C4-2B (cell line): ENCODE data around the gene SOX8.

ENCODE experiments used
- H3K27ac ChIP-seq: fragments of 450-650 bp; 2 replicates; pipeline ENCODE4 v1.5.1; 2017
- ZFX ChIP-seq: fragments of 450-650 bp; IDR thresholded peaks from 2 replicates; pipeline ENCODE4 v1.6.1; 2017
- TF ChIP-seq, protein P1 (sequence below): fragments of 450-650 bp; conservative IDR thresholded peaks from 2 replicates; pipeline ENCODE4 v1.5.1; 2017; ENCODE audit warnings: mild to moderate bottlenecking

SOX8 gene

DNA sequence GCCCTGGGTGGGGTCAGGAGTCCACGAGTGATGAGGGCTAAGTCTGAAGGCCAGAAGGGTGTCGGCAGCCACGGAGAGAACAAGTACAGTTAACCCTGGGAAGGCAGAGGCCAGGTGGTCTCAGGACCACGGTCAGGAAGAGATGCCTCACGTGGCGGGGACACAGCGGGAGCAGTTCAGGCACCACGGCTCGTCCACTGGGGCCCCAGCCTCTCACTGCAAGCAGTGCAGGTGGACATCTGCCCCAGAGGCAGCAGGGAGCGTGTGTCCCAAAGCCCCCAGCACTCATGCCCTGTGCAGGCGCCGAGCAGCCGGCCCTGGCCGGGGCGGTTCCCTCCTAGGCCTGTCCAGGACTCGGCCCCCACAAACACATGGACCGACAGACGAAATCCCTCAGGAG, 15.5 kb upstream of the SOX8 start:
- TF ChIP-seq ZFX, result no peak
- peak overlapping the region; percentile 97; the same call in 1 of the 2 replicates for H3K27ac ChIP-seq

DNA sequence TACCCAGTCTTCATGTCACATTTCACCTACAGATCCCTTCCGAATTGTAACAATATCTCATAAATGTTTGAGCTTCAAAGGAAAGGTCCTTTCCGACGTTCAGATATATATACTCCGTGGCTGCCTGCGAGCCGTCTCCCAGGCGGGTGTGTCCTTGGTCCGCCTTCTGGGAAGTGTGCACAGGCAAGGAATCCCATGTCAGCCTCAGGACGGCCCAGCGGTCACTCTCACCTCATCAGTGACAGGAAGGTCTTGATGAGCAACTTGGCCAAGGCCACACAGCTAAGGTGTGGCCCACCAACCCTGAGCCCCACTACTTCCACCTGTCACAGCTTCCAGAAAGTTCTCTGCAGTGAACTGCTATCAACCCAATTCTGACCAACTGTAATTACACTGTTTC, 15.1 kb upstream of the SOX8 start:
- TF ChIP-seq, protein P1, sequence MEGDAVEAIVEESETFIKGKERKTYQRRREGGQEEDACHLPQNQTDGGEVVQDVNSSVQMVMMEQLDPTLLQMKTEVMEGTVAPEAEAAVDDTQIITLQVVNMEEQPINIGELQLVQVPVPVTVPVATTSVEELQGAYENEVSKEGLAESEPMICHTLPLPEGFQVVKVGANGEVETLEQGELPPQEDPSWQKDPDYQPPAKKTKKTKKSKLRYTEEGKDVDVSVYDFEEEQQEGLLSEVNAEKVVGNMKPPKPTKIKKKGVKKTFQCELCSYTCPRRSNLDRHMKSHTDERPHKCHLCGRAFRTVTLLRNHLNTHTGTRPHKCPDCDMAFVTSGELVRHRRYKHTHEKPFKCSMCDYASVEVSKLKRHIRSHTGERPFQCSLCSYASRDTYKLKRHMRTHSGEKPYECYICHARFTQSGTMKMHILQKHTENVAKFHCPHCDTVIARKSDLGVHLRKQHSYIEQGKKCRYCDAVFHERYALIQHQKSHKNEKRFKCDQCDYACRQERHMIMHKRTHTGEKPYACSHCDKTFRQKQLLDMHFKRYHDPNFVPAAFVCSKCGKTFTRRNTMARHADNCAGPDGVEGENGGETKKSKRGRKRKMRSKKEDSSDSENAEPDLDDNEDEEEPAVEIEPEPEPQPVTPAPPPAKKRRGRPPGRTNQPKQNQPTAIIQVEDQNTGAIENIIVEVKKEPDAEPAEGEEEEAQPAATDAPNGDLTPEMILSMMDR, result no peak
- no peak for TF ChIP-seq ZFX
- no peak overlapping the region; the same call in 1 of the 2 replicates for H3K27ac ChIP-seq

DNA sequence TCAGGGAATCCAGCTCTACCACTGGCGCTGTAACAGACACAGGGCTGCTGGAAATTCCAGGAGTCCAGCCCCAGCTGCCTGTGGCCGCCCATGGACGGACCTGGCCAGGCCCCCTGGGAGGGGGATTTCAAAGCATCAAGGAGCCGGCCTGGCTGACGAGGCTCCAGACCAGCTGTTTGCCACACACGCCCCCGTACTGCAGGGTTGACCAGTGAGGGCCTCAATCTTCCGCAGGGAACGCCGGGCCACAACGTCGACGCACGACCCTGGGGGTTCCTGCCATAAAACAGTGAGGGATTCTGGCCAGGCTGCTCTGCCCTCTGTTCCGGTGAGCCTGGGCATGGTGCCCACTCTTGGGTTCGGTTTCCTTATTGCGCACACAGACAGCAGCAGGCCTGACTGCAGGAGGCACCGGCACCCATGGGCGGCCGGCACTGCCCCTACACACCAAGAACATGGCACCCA, 14.5 kb upstream of the SOX8 start:
- no peak overlapping the region; the same call in 1 of the 2 replicates for H3K27ac ChIP-seq
- TF ChIP-seq, protein P1, result no peak
- TF ChIP-seq ZFX, result no peak

DNA sequence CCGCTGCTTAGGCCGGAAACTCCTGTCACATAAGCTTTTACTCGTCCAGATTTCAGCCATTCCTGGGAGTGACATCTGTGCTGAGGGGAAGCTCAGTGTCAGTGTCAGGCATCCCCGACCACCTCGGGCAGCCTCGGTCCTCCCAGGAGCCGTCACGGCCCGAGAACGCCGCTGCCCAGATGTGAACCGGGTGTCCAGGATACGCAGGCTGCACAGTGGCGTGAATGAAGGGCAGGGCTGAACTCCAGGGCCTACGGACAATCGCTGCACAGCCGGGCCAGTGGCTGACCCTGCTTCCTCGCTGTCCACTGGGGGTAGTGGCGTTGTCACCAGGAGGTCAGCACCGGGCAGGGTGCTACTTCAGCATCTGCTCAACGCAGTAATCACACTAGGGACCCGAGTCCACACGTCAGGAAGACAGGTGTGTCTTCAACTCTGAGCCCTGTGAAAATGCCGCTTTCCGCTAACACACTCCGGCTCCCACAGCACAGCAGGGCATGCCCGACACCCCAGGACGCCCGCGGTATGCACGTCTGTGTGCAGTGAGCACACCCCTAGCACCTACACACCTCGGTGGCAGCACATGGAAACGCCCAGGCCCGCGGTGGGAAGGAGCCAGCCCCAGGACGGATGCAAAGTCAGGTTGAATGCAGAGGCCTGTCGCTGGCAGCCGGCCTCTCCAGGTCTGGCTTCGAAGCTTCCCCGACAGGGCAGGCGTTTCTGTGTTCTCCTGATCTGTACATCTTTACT, 13.8 kb upstream of the SOX8 start:
- no peak for TF ChIP-seq ZFX
- TF ChIP-seq, protein P1, result no peak

DNA sequence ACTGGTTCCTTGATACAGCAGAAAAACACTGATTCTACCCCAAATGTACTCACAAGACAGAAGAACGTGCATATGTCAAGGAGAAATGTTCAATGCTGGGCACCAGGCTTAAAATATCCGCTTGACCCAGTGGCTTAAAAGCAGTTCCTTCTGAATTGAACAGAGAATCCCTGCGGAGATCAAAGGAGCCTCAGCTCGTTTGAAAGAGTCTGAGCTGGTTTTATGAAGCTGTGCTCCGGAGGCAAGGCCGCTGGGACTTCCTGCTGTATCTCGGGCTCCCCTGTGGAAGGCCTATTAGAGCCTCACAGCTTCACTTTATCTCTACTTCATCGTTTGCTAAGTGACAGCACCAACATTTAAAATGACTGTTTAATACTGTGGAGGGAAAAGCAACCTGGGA, 12.9 kb upstream of the SOX8 start:
- no peak overlapping the region for H3K27ac ChIP-seq
- TF ChIP-seq, protein P1, result no peak

More for the DNA sequence above, 13.8 kb upstream of the SOX8 start:
- H3K27ac ChIP-seq, result no peak overlapping the region

DNA sequence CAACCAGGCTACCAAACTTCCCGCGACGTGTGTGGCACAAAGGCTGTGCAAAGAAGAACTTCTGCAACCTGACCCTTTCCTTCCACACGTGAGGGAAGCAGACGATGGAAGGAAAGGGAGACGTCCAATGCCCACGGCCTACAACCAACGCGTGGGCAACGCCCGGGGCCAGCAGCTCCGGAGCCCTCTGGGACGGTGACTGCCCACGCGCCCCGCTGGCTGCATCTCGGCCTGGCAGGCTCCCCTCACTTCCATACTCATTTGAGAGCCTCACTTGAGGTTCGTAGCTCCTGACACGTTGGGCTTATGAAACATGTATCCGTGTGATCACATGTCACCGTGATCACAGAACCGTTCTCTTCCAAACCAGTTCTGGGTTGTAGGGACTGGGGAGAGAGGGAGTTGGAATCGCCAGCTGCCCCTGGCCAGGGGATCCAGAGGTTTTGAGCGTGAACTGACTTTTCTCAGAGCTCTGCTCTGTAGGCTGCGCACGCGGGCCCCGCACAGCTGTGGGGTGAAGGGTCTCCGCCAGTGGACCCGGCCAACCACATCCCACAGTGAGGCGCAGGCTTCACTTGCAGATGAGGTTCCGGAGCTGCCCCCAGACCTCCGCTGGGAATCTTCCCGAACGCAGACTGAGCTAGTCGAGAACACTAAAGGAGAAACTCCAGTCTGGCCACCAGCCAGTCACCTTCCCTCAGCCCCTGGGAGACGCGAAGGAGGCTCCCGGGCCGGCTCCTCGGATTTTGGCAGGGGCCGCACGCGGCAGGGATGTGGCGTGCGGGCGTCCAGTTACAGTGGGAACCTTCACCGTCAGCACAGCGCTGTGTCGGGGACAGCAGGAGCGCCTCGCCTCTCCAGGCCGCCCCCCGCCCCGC, 11.8 kb upstream of the SOX8 start:
- TF ChIP-seq ZFX, result no peak
- TF ChIP-seq, protein P1, result no peak
- peak overlapping the region; percentile 97 for H3K27ac ChIP-seq

DNA sequence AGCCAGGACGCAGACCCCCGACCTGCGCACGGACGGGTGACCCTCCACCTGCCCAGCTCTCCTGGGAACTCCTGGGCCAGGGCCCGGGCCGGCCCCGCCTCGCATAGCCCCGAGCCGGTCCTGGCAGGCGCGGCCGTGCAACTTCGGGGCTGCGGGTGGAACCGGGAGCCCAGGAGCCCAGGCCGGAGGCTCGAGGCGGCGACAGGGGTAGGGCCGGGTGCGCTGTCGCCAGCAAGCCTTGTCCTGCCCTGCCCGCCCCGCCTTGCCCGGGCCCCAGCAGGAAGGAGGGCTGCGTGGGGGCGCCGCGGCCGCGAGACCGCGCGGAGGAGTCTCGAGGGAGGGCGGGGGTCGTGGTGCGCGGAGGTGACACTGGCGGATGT, 11.2 kb upstream of the SOX8 start:
- TF ChIP-seq, protein P1, result no peak
- TF ChIP-seq ZFX, result peak; percentile 79; the same call in 1 of the 2 replicates
- H3K27ac ChIP-seq, result peak overlapping the region; percentile 97
